ENCODE measurements around the gene PNMT. TPM values are rescaled to one million over a fixed set of nuclear protein-coding genes. Genes with fewer than 3 reads are reported as not detected.

PNMT gene
- total and polyA plus RNA-seq, 2 of the 13 experiments (the other 11 are each of a cell fraction or from before 2014, with no cell fraction given), result 0.25 TPM; not detected in 1

DNA sequence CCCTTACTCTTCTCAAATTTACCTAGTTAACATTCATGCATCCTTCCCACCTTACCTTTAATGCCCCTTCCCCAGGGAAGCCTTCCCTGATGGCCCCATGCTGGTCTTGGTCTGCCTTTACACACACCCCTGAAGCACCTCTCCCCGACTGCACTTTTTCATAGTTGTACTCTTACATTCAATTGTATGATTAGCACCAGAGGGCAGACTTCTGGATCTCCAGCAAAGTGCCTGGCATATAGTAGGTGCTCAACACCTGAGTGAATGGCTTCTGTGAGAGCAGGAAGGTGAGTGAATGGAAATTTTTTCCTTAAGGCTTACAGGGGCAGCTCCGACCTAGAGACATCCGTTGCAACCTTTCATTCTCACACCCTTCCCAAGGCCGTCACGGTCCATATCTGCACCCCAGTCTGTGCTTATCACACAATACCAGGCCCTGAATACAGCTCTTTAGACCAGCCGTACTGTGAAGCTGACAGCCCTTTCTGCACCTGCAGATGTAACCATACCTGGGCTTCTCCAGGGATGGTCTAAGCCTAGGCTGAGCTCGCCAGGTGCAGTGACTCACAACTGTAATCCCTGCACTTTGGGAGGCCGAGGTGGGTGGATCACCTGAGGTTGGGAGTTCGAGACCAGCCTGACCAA, 15.2 kb downstream of the PNMT start:
- H3K4me1 ChIP-seq (ENCODE audit: insufficient read depth, low read length), result peaks cover 25% of the 10 kb centered on the region
- in situ Hi-C loops (cut with HindIII; ENCODE audit: extremely low pct_ligation_motif_present, low pct_unique_long_range_greater_than_20kb) (no loop called here), intact Hi-C loops (cut with micrococcal nuclease; ENCODE audit: unreplicated experiment) (no loop called here)
- H3K79me2 ChIP-seq (ENCODE audit: insufficient read depth, low read length), result no peaks in the 10 kb centered on the region
- ATAC-seq (no peak), FAIRE-seq (no peak), DNase-seq (ENCODE audit: low spot score) (no peak)
- H3K27me3 ChIP-seq (ENCODE audit: control insufficient read depth in 1 of 2, insufficient read depth in 2 of 2, low read length in 2 of 2), result no peaks in the 10 kb centered on the region; a peak in 1 of 5 replicates
- POLR2A ChIA-PET, result interaction anchor here (0.8 to 1.8 kb wide), 3 partner anchors 12 to 20 kb away, joined by 5 to 6 read pairs (median 5); no protein-coding TSS in a partner anchor
- H3K9ac ChIP-seq (ENCODE audit: insufficient read depth, low read depth, low read length), result no peak overlapping the region
- H3K4me2 ChIP-seq (ENCODE audit: low read depth, low read length), result no peak overlapping the region
- no peak overlapping the region for H2AFZ ChIP-seq (ENCODE audit: low read length)
- TF ChIP-seq, protein P1, sequence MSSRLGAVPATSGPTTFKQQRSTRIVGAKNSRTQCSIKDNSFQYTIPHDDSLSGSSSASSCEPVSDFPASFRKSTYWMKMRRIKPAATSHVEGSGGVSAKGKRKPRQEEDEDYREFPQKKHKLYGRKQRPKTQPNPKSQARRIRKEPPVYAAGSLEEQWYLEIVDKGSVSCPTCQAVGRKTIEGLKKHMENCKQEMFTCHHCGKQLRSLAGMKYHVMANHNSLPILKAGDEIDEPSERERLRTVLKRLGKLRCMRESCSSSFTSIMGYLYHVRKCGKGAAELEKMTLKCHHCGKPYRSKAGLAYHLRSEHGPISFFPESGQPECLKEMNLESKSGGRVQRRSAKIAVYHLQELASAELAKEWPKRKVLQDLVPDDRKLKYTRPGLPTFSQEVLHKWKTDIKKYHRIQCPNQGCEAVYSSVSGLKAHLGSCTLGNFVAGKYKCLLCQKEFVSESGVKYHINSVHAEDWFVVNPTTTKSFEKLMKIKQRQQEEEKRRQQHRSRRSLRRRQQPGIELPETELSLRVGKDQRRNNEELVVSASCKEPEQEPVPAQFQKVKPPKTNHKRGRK (CRISPR knock-in tag; IDR thresholded peaks at IDR 0.05), result no peak
- no peak for TF ChIP-seq TRIM24 (CRISPR knock-in tag; IDR thresholded peaks at IDR 0.05)
- no peak for TF ChIP-seq PRMT3 (CRISPR knock-in tag; IDR thresholded peaks at IDR 0.05; ENCODE audit: borderline replicate concordance, low read depth)
- no peak for TF ChIP-seq ZNF10 (CRISPR knock-in tag; IDR thresholded peaks at IDR 0.05; ENCODE audit: borderline replicate concordance, low read depth)
- no peak for TF ChIP-seq ZSCAN9 (CRISPR knock-in tag; IDR thresholded peaks at IDR 0.05; ENCODE audit: borderline replicate concordance)
- TF ChIP-seq ZNF644 (CRISPR knock-in tag; IDR thresholded peaks at IDR 0.05; ENCODE audit: low read depth), result no peak
- no peak for TF ChIP-seq ZNF780A (CRISPR knock-in tag; IDR thresholded peaks at IDR 0.05)
- TF ChIP-seq, protein P2, sequence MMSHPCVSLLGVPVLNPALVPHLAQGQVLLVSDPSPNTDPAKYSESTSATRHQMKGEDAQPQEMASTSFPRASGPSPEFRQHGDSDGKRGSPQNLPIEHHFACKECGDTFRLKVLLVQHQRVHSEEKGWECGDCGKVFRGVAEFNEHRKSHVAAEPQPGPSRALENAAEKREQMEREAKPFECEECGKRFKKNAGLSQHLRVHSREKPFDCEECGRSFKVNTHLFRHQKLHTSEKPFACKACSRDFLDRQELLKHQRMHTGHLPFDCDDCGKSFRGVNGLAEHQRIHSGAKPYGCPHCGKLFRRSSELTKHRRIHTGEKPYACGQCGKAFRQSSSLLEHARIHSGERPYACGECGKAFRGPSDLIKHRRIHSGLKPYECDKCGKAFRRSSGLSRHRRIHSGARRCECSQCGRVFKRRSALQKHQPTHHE (CRISPR knock-in tag; IDR thresholded peaks at IDR 0.05; ENCODE audit: borderline replicate concordance), result no peak
- TF ChIP-seq BHLHE40 (IDR thresholded peaks at IDR 0.05; ENCODE audit: low read length), result no peak
- 93% methylated on average over 9 of the region's 9 CpGs for WGBS (ENCODE audit: low lambda C conversion rate)
- H3K9me3 ChIP-seq (ENCODE audit: low read length), result no peaks in the 10 kb centered on the region
- H3K4me3 ChIP-seq (replicated peaks in 1 of 3; ENCODE audit: insufficient read depth in 1 of 3, low read depth in 2 of 3, low read length in 3 of 3), result no peak overlapping the region
- BruUV-seq (replicated peaks), result no TSS peak
- H4K20me1 ChIP-seq (ENCODE audit: insufficient read depth, low read length), result no peaks in the 10 kb centered on the region
- H3K27ac ChIP-seq (ENCODE audit: extremely low read length, insufficient read depth, low read length), result no peak overlapping the region
- CTCF ChIA-PET (ENCODE audit: low intra/inter-chr PET ratio, low total read pairs), result no interaction called here
- H3K36me3 ChIP-seq (replicated peaks in 1 of 2; ENCODE audit: control insufficient read depth in 1 of 2, insufficient read depth in 2 of 2, low read length in 2 of 2), result peaks cover 0 to 2% of the 10 kb centered on the region in 2 experiments; a peak in 2 of 5 replicates
